Fibroblast of skin of left quadriceps (primary cell): ENCODE results near the gene SUGCT.
"Not testable (repeated sequence)": the region's sequence is repeated elsewhere in the genome, so short reads cannot be mapped to it uniquely, and the experiment has no call there.

Source experiments
- DNase-seq, 2 experiments: peaks; one replicate each; pipeline ENCODE4 v3.0.0-alpha.2; 2013; ENCODE audit warnings: low read depth in 2 of 2

Gene SUGCT

GRCh38 chr7:40402661-40403060 is 267.9 kb downstream of the SUGCT start:
- peak; percentile 10 to 14 for DNase-seq

GRCh38 chr7:40403703-40404476 is 269.1 kb downstream of the SUGCT start:
- DNase-seq = peak; percentile 28 to 29

GRCh38 chr7:40405991-40406390 is 271.2 kb downstream of the SUGCT start:
- DNase-seq = no peak

GRCh38 chr7:40412323-40412722 is 277.5 kb downstream of the SUGCT start:
- no peak for DNase-seq

GRCh38 chr7:40414704-40415103 is 279.9 kb downstream of the SUGCT start:
- not testable (repeated sequence) for DNase-seq

GRCh38 chr7:40418448-40418847 is 283.6 kb downstream of the SUGCT start:
- no peak for DNase-seq

GRCh38 chr7:40418983-40419382 is 284.2 kb downstream of the SUGCT start:
- no peak for DNase-seq

GRCh38 chr7:40419806-40420205 is 285.0 kb downstream of the SUGCT start:
- no peak for DNase-seq

GRCh38 chr7:40421433-40421832 is 286.6 kb downstream of the SUGCT start:
- DNase-seq = no peak

- DNase-seq = no peak
Observed at GRCh38 chr7:40425696-40426095, 290.9 kb downstream of the SUGCT start.

GRCh38 chr7:40428421-40428820 is 293.6 kb downstream of the SUGCT start:
- DNase-seq = no peak

GRCh38 chr7:40429826-40430225 is 295.0 kb downstream of the SUGCT start:
- no peak for DNase-seq

- no peak for DNase-seq
Observed at GRCh38 chr7:40432046-40432445, 297.2 kb downstream of the SUGCT start.

GRCh38 chr7:40436710-40437109 is 301.9 kb downstream of the SUGCT start:
- no peak for DNase-seq

- DNase-seq = peak; percentile 92 to 94
Observed at GRCh38 chr7:40437498-40437897, 302.7 kb downstream of the SUGCT start.

- DNase-seq = no peak
Observed at GRCh38 chr7:40437936-40438634, 303.3 kb downstream of the SUGCT start.

GRCh38 chr7:40439686-40440085 is 304.9 kb downstream of the SUGCT start:
- DNase-seq = peak in 1 of 2 experiments; percentile 18

GRCh38 chr7:40447345-40447744 is 312.5 kb downstream of the SUGCT start:
- no peak for DNase-seq

GRCh38 chr7:40455485-40455884 is 320.7 kb downstream of the SUGCT start:
- DNase-seq = no peak

- DNase-seq = no peak
Observed at GRCh38 chr7:40457776-40458480, 323.1 kb downstream of the SUGCT start.

- DNase-seq = no peak
Observed at GRCh38 chr7:40463446-40463845, 328.6 kb downstream of the SUGCT start.
